GM19035 (cell line): ENCODE data around the gene PILRB.
"Not testable (repeated sequence)": the region's sequence is repeated elsewhere in the genome, so short reads cannot be mapped to it uniquely, and the experiment has no call there.

Experiments used
- ATAC-seq: cut with Tn5 transposase; IDR thresholded peaks from one replicate; pipeline ENCODE4 v1.9.1; 2021; ENCODE audit not compliant: unreplicated experiment

PILRB gene

DNA sequence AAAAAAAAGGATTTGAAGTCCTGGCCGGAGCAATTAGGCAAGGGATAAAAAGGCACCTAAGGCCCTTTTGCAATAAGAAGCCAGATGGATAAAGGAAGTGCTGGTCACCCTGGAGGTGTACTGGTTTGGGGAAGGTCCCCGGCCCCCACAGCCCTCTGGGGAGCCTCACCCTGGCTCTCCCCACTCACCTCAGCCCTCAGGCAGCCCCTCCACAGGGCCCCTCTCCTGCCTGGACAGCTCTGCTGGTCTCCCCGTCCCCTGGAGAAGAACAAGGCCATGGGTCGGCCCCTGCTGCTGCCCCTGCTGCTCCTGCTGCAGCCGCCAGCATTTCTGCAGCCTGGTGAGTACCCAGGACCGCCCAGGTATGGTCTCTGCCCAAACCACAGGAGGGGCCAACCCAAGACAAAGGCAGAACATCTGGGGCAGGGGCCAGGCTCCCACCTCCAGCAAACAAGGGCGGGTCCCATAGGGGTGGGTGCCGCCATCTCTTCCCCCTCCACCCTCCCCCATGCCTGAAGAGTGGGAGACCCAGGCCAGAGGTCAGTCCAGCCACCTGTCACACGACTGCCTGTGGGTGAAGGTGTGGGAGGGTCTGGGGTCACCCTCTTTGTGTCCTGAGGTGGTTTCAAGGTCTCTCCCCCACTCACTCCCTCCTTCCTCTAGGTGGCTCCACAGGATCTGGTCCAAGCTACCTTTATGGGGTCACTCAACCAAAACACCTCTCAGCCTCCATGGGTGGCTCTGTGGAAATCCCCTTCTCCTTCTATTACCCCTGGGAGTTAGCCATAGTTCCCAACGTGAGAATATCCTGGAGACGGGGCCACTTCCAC, at the start of gene PILRB:
Gene PILRB (plus strand): TSS at position 91 of the 830 bp plus-strand sequence. CDS start 186 bp downstream, at position 277.
- no peak for ATAC-seq

DNA sequence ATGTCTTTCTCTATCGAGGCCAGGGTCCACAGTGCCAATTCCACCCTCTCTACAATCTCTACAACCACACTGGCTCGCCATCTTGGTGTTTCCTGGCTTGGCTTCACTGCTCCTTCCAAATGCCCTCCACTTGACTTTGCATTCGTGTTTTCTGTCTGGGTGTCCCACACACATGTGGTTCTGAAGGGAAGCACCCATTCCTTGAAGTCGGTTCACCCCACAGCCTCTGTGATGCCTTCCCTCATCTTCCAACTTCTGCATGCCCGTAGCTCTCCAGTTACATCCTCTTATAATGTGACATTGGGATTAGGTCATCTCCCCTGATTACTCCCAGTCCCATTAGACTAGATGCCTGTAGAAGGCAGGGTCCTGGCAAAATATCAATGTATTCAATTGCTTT, 39.6 kb upstream of the PILRB start:
- not testable (repeated sequence) for ATAC-seq

DNA sequence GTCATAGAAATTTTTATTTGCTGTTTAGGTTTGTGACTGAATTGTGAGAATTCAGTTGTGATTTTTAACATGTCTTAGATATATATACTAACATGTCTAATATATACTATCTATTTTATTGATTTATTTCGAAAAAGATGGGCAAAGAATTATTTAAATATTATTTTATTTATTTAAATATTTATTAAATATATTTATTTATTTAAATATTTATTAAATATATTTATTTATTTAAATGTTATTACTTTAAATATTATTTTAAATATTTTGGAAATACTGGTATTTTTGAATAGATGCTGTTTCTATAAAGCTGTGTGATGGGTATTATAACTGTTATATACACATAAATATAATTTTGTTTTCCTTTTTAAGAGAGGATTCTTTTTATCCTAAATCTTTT, 36.3 kb upstream of the PILRB start:
- not testable (repeated sequence) for ATAC-seq

DNA sequence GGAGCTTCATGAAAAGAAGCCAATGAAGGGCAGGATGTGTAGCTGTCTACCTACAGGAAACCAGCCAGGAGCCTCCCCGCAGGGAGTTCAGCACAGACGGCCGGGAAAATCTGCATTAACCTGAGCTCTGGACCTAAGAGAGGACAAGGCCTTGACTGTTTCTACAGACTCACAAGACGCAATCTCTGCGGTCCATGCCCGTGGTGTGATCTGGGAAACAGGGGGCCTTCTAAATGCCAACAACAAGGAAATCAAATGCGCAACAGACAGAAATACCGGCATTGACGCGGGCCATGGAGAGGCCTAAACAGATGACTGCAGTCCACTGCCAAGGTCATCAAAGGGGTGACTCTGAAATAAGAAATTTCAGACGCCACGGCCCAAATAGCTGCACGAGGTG, 33.7 kb upstream of the PILRB start:
- ATAC-seq, result not testable (repeated sequence)

DNA sequence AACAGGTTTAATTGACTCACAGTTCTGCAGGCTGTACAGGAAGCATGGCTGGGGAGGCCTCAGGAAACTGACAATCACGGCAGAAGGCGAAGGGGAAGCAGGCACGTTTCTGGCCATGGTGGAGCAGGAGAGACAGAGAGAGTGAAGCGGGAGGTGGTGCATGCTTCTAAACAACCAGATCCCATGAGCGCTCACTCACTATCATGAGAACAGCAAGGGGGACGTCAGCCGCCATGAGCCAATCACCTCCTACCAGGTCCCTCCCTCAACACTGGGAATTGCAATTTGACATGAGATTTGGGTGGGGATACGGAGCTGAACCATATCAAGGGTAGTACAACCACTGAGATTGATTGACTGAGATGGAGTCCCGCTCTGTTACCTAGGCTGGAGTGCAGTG, 32.2 kb upstream of the PILRB start:
- not testable (repeated sequence) for ATAC-seq

DNA sequence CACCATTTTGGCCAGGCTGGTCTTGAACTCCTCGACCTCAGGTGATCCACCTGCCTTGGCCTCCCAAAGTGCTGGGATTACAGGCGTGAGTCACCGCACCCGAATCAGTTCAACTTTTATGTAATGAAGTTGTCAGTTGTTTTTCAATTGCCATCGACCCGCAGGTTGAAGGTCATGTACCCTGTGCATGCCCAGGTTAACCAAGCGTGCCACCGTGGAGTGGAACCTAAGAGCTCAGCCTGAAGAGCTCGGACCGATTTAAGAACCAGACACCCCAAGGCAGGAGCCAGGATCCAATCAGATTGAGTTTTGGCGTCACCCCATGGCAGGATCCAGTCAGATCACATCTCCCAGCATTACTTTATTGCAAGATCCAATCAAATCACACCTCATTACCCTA, 31.0 kb upstream of the PILRB start:
- not testable (repeated sequence) for ATAC-seq

DNA sequence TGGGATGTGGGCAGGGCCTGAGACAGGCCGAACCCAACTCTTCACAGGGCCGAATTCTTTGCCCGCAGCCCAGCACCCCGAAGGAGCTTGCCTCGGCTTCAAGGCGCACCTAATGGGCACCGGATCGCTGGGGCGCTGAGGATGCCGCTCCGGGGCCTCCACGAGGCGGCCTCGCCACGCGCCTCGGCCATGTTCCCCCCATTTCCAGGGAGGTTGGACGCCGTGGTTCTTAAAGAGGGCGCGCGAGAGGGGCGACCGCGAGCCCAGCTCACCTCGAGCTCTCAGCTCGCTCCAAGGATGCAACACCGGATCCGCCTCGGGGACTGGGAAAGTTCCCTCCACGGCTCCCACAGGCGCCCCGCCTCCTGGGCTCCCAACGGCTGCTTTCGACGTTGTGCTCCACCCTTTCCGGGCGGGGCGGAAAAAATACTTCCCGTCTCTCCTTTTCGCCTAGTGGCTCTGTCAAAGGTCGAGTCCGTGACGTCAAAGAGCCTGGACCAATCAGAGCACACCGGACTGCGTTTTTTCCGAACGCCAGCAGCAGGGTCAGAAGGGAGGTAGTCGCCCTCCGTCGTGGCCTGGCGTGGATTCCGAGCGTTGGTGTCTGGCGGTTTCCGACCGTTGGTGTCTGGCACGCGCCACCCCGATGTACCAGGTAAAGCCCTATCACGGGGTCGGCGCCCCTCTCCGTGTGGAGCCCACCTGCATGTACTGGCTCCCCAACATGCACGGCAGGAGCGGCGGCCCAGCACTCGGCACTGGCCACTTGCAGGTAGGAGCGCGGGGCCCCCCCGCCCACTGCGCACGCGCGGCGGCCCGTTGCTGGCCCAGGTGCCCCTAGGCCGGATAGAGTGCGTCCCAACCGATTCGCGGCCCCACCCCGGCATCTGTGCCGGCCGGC, 22.1 kb upstream of the PILRB start:
- ATAC-seq, result peak; percentile 96

DNA sequence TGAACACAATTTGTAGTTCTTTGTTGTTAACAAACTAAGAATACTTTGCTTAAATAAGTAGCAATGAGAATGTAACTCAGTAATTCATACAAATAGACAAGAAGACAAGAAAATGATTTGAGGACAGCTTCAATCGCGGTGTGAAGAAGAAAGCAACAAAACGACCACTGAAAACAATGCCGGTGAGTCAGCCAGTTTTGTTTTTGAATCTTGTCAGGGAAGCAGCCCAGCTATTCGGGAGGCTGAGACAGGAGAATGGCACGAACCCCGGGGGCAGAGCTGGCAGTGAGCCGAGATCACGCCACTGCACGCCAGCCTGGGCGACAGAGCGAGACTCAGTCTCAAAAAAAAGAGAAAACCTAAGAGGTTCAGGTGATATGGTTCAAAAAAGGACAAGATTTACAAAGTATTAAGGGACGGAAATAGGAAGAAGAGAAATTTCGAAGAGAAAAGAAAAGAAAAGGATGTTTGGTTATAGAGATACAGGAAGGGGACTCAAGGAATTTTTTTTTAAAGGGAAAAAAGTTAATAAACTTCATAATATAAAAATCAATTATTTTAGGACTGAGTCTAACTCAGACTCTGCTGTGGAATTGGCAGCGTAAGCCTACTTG, 19.7 kb upstream of the PILRB start:
- not testable (repeated sequence) for ATAC-seq

DNA sequence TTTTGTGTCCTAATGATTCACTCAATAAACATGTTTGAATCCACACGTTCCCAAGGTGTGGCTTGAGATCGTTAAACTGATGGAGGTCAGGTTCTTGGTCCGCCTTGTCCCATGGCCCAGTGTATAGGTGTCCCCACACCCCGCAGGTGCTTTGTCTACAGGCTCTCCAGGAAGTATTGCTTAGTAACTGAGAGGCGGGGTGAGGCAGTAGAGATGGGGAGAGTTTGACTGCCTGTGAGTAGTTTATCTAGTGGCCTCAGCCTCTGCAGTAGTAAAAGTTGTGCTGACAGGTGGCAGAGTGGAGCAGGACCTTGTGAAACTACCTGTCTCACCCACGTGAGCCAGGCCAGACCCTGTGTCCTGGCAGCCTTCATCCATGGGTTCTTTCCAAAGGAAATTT, 16.6 kb upstream of the PILRB start:
- not testable (repeated sequence) for ATAC-seq

DNA sequence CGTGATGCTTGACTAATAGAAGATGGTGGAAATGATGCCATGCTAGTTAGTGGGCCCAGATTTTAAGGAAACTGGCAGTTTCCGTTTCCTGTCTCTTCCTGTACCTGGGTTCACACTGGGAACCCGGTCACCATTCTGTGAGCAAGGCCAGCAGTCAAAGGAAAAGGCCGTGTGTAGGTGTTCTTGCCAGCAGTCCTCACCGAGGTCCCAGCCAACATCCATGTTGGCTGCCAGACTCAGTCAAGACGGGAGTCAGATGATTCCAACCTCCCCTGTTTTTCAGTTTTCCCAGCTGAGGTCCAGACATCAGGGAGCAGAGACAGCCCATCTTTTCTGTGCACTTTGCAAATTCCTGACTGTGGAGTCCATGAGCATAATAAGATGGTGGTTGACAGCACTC, 15.2 kb upstream of the PILRB start:
- no peak for ATAC-seq

DNA sequence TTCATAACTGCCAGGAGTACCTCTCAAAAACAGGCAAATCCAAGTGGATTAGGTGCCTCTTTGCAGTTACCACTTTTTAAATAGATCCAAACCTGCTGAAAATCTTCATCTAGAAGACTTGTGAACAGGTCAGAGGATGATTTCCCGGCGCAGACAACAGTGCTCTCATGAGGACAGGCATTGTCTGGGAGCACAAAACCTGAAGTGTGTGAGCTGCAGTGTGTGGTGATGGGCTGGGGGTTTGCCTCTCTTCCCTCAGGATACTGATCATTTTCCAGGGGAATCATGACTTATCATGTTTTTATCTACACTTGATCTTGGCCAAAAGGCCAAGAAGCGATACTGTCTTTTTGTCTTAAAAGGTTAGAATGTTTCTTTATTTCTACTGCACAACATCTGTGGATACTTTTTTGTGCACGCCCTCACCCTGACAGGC, 13.8 kb upstream of the PILRB start:
- peak; percentile 10 for ATAC-seq

DNA sequence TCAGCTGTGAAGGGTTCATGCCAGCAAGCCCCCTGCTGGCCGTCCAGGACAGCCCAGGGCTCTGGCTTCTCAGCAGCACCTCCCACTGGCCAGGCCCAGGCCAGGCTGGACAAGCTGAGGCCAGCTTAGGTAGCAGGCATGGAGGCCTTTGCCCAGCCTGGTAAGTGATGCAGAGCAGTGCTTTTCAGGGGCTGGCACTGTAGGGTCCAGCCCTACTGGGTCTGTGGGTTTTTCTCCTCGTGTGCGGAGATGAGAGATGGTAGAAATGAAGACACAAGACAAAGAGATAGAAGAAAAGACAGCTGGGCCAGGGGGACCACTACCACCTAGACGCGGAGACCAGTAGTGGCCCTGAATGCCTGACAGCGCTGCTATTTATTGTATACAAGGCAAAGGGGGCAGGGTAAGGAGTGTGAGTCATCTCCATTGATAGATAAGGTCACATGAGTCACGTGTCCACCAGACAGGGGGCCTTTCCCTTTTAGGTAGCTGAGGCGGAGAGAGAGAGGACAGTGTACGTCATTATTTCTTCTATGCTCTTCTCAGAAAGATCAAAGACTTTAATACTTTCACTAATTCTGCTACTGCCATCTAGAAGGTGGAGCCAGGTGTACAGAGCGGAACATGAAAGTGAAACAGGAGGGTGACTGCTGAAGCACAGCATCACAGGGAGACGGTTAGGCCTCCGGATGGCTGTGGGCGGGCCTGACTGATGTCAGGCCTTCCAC, 13.2 kb upstream of the PILRB start:
- ATAC-seq, result peak; percentile 80

DNA sequence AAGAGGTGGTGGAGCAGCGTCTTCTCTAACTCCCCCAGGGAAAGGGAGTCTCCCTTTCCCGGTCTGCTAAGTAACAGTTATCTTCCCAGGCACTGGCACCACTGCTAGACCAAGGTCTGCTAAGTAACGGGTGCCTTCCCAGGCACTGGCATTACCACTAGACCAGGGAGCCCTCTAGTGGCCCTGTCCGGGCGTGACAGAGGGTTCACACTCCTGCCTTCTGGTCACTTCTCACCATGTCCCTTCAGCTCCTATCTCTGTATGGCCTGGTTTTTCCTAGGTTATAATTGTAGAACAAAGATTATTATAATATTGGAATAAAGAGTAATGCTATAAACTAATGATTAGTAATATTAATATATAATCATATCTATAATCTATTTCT, 12.6 kb upstream of the PILRB start:
- ATAC-seq, result peak; percentile 24

DNA sequence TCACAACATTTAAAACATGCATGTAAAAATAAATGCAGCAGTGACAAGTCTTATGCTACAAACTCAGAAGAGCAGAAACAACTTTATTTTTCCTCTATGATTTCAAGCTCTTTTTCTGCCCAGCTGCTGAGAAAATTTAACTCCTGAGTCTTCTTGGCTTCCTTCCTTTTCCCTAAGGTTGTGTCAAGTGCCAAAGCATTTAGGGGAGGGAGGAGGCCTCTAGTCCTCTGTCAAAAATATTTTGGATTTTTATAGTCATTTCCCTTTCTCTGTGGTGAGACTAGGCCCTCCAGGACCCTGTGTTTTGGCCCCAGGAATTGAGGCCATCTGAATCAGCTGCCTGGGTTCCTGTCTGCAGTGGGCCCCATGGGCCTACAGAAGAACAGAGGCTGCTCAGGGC, 11.0 kb upstream of the PILRB start:
- no peak for ATAC-seq

DNA sequence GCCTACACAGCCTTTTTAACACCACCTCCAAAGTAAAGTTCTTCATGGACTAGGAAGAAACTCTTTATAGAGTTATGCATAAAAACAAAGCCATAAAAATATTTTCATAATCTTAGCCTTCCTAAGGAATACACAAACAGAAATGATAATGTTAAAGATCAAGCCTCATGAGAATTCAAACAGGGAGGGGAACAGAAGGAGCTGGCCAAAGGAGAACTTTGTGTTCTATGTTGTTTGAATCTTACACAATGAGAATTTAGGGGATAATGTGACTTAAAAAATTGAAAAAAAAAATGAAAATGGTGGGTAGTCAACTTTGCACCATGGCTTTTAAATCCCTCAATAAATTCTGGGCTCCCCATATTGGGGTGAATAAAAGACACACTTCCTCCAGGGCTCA, 9.1 kb upstream of the PILRB start:
- no peak for ATAC-seq

DNA sequence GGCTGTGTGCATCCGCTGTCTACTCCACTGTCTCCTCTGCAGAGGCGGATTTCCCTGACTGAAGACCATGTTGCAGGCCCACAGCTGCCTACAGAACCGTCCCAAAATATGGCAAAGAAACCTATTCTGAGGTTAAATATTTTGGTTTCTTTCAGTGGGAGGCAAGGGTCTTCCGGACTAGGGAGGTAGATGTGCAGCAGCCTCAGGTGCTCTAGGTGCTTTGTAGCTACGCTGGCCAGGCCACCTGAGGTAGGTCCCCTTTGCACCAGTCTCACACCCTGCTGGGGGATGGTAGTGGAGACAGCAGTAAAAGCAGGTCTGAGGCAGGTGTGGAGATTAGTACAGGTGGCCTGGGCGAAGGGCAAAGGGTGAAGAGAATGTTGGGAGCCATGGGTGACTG, 8.2 kb upstream of the PILRB start:
- ATAC-seq, result no peak

DNA sequence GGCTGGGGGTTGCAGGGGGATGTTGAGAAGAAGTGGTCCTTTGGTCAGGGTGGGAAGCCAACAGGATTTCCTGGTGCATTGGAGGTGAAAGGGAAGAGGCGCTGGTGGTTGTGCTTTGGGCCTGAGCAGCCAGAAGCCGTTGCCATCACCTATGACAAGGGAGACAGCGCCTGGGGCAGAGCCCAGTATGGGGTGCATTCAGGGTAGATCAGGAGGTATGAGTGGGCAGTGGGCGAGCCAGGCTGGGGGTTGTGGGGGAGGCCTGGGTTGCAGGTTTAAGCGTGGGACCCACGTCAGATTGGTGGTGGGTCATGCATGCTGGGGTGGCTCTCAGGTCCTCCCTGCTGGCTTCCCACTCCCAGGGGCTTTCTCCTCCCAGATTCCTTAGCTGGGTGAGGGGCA, 6.3 kb upstream of the PILRB start:
- ATAC-seq, result no peak

DNA sequence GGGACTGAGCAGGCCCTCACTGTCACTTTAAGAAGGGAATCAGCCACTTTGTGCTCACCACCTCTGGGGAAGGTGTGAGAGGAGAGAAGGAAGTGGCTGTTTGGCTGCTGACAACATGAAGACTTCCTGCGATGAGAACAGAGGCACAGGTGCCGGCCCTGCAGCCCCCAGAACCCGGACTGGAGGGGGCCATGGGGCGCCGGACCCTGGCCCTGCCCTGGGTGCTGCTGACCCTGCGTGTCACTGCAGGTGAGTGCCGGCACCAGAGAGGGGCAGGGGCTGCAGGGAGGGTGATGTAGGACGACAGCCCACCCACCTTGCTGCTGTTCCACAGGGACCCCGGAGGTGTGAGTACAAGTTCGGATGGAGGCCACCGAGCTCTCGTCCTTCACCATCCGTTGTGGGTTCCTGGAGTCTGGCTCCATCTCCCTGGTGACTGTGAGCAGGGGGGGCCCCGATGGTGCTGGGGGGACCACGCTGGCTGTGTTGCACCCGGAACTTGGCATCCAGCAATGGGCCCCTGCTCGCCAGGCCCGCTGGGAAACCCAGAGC, 5.6 kb upstream of the PILRB start:
- ATAC-seq, result not testable (repeated sequence)

DNA sequence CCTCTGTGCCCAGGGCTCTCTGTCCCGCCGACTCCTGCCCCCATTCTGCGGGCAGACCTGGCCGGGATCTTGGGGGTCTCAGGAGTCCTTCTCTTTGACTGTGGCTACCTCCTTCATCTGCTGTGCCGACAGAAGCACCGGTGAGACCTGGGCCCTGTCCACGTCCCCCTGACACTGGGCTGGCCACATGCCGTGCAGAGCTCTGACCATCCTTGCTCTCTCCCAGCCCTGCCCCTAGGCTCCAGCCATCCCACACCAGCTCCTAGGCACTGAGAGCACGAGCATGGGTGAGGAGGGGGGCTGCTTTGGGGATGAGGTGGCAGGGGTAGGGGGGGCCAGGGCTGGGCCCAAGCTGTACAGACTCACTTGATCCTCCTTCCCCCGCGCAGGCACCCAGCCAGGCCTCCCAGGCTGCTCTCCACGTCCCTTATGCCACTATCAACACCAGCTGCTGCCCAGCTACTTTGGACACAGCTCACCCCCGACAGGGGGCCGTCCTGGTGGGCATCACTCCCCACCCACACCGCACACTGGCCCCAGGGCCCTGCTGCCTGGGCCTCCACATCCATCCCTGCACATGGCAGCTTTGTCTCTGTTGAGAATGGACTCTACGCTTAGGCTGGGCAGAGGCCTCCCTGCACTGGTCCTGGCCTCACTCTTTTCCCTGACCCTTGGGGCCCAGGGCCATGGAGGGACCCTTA, 4.8 kb upstream of the PILRB start:
- no peak for ATAC-seq
